ENCODE measurements around the gene LRRC14B.
"Not testable (repeated sequence)": the region's sequence is repeated elsewhere in the genome, so short reads cannot be mapped to it uniquely, and the experiment has no call there.

Gene LRRC14B

DNA sequence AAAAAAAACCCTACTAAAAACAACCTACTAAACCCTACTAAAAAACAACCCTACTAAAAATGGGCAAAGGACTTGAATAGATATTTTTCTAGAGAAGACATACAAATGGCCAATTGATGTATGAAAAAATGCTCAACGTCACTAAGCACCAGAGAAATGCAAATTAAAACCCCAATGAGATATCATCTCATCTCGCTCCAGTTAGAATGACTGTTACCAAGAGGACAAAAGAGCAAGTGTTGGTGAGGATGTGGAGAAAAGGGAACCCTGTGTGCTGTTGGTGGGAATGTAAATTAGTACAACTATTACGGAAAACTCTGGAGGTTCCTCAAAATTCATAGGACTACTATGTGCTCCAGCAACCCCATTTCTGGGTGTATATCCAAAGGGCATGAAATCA lies 37.6 kb downstream of the LRRC14B start:
- H3K9ac ChIP-seq (ENCODE audit: insufficient read length, low read depth) = no peak overlapping the region
- no peaks in the 10 kb centered on the region for H3K9me3 ChIP-seq (ENCODE audit: insufficient read depth, low read length)
- H3K36me3 ChIP-seq (ENCODE audit: insufficient read depth, insufficient read length, low read length) = peaks cover 82% of the 10 kb centered on the region
- DNase-seq (ENCODE audit: low read depth, low spot score) = no peak
- H3K4me1 ChIP-seq (ENCODE audit: insufficient read depth, insufficient read length) = no peaks in the 10 kb centered on the region
- no peak overlapping the region for H3K4me3 ChIP-seq (ENCODE audit: insufficient read length, low read depth)
- H3K27me3 ChIP-seq (ENCODE audit: insufficient read depth, insufficient read length) = no peaks in the 10 kb centered on the region
- no peak for TF ChIP-seq ZNF274 (IDR thresholded peaks at IDR 0.05; ENCODE audit: low read depth, low read length)

DNA sequence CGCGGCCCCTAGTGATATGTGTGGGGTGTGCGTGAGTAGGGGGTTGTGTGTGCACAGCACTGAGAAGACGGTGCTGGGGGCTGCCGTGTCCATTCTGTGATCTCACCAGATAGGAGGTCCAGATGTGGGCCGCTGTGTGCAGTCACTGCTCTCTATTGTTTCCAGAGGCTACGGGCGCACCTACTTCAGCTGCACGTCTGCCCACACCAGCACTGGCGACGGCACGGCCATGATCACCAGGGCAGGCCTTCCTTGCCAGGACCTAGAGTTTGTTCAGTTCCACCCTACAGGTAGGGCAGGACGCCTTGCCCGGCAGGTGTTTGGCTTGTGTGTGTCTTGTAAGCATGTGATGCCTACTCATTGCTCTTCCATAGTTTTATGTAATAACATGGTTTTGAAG lies 39.4 kb downstream of the LRRC14B start:
- TF ChIP-seq YY1 (IDR thresholded peaks at IDR 0.05; ENCODE audit: insufficient read depth, insufficient read length) (no peak), SUZ12 (IDR thresholded peaks at IDR 0.05; ENCODE audit: extremely low read depth, insufficient read depth, insufficient read length) (no peak), ZNF274 (IDR thresholded peaks at IDR 0.05; ENCODE audit: low read depth, low read length) (no peak)
- H3K4me1 ChIP-seq (ENCODE audit: insufficient read depth, insufficient read length) = no peaks in the 10 kb centered on the region
- no peak overlapping the region for H3K4me3 ChIP-seq (ENCODE audit: insufficient read length, low read depth)
- H3K9me3 ChIP-seq (ENCODE audit: insufficient read depth, low read length) = no peaks in the 10 kb centered on the region
- H3K36me3 ChIP-seq (ENCODE audit: insufficient read depth, insufficient read length, low read length) = peaks cover 76% of the 10 kb centered on the region
- no peaks in the 10 kb centered on the region for H3K27me3 ChIP-seq (ENCODE audit: insufficient read depth, insufficient read length)
- DNase-seq (ENCODE audit: low read depth, low spot score) = no peak
- no peak overlapping the region for H3K9ac ChIP-seq (ENCODE audit: insufficient read length, low read depth)

GRCh38 chr5:231661-232060 lies 40.4 kb downstream of the LRRC14B start:
- peaks cover 74% of the 10 kb centered on the region for H3K36me3 ChIP-seq (ENCODE audit: insufficient read depth, insufficient read length, low read length)
- H3K9me3 ChIP-seq (ENCODE audit: insufficient read depth, low read length) = no peaks in the 10 kb centered on the region
- no peaks in the 10 kb centered on the region for H3K27me3 ChIP-seq (ENCODE audit: insufficient read depth, insufficient read length)
- TF ChIP-seq SUZ12 (IDR thresholded peaks at IDR 0.05; ENCODE audit: extremely low read depth, insufficient read depth, insufficient read length) = no peak
- TF ChIP-seq ZNF274 (IDR thresholded peaks at IDR 0.05; ENCODE audit: low read depth, low read length) = no peak
- TF ChIP-seq YY1 (IDR thresholded peaks at IDR 0.05; ENCODE audit: insufficient read depth, insufficient read length) = no peak
- no peaks in the 10 kb centered on the region for H3K4me1 ChIP-seq (ENCODE audit: insufficient read depth, insufficient read length)
- H3K9ac ChIP-seq (ENCODE audit: insufficient read length, low read depth) = no peak overlapping the region
- no peak for DNase-seq (ENCODE audit: low read depth, low spot score)
- H3K4me3 ChIP-seq (ENCODE audit: insufficient read length, low read depth) = no peak overlapping the region

DNA sequence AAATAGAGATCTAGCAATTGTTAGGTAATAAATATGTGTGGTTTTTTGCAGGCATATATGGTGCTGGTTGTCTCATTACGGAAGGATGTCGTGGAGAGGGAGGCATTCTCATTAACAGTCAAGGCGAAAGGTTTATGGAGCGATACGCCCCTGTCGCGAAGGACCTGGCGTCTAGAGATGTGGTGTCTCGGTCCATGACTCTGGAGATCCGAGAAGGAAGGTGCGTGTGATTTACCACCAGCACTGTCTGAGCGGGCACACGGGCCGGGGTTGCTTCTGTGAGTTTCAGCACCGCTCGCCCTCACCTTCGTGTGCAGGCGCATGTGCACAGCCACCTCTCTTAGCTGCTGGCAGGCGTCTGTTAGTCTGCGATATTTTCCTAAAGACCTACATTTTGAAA lies 42.1 kb downstream of the LRRC14B start:
- not testable (repeated sequence) for H3K4me1 ChIP-seq (ENCODE audit: insufficient read depth, insufficient read length); DNase-seq (ENCODE audit: low read depth, low spot score); H3K9me3 ChIP-seq (ENCODE audit: insufficient read depth, low read length); H3K27me3 ChIP-seq (ENCODE audit: insufficient read depth, insufficient read length); H3K9ac ChIP-seq (ENCODE audit: insufficient read length, low read depth); H3K4me3 ChIP-seq (ENCODE audit: insufficient read length, low read depth)
- peaks cover 65% of the 10 kb centered on the region for H3K36me3 ChIP-seq (ENCODE audit: insufficient read depth, insufficient read length, low read length)

GRCh38 chr5:234450-234849 lies 43.2 kb downstream of the LRRC14B start:
- no peak for DNase-seq (ENCODE audit: low read depth, low spot score)
- no peaks in the 10 kb centered on the region for H3K27me3 ChIP-seq (ENCODE audit: insufficient read depth, insufficient read length)
- H3K36me3 ChIP-seq (ENCODE audit: insufficient read depth, insufficient read length, low read length) = peaks cover 62% of the 10 kb centered on the region
- TF ChIP-seq SUZ12 (IDR thresholded peaks at IDR 0.05; ENCODE audit: extremely low read depth, insufficient read depth, insufficient read length) = no peak
- TF ChIP-seq YY1 (IDR thresholded peaks at IDR 0.05; ENCODE audit: insufficient read depth, insufficient read length) = no peak
- no peak for TF ChIP-seq ZNF274 (IDR thresholded peaks at IDR 0.05; ENCODE audit: low read depth, low read length)
- no peak overlapping the region for H3K9ac ChIP-seq (ENCODE audit: insufficient read length, low read depth)
- H3K4me3 ChIP-seq (ENCODE audit: insufficient read length, low read depth) = no peak overlapping the region
- H3K9me3 ChIP-seq (ENCODE audit: insufficient read depth, low read length) = no peaks in the 10 kb centered on the region
- H3K4me1 ChIP-seq (ENCODE audit: insufficient read depth, insufficient read length) = no peaks in the 10 kb centered on the region

DNA sequence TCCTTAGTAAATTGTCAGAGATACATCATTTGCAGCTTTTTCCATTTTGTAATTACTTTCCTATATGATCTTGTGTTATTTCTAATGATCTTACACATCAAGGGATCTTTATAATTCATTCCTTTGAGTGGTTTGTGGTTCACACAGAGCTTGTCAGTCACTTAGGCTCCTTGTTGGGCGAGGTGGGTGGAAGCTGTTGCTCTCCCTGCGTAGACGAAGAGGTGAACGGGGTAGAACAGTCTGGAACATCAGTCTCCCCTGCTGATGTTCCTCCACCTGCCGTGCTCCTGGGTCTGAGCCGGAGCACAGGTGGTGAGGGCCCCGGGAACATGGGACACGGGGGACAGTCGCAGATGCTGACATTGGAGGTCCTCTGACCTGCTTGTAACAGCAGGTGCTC lies 44.2 kb downstream of the LRRC14B start:
- peaks cover 63% of the 10 kb centered on the region for H3K36me3 ChIP-seq (ENCODE audit: insufficient read depth, insufficient read length, low read length)

DNA sequence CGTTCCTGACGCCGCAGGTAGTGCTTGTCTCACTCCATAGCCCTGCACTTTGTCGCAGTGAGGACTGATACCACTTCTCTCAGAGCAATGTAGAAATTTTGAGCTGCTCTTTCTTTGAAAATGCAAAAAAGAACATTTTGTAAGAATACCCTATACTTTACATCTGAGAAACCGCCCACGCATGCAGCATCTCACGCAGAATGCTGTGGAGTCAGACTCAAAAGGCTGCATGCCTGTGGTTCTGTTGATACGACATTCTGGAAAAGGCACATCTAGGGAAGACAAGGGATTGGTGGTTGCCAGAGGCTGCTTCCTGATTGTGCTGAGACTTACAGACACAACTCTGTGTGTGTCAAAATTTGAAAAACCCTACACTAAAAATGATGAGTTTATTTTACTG lies 46.6 kb downstream of the LRRC14B start:
- H3K9me3 ChIP-seq (ENCODE audit: insufficient read depth, low read length) = peaks cover 14% of the 10 kb centered on the region; the same call in 1 of the 2 replicates
- H3K4me1 ChIP-seq (ENCODE audit: insufficient read depth, insufficient read length); H3K27me3 ChIP-seq (ENCODE audit: insufficient read depth, insufficient read length); H3K4me3 ChIP-seq (ENCODE audit: insufficient read length, low read depth); DNase-seq (ENCODE audit: low read depth, low spot score); H3K9ac ChIP-seq (ENCODE audit: insufficient read length, low read depth): not testable (repeated sequence)
- peaks cover 66% of the 10 kb centered on the region for H3K36me3 ChIP-seq (ENCODE audit: insufficient read depth, insufficient read length, low read length)

More for the DNA sequence above, 44.2 kb downstream of the LRRC14B start:
- H3K27me3 ChIP-seq (ENCODE audit: insufficient read depth, insufficient read length); H3K9me3 ChIP-seq (ENCODE audit: insufficient read depth, low read length); DNase-seq (ENCODE audit: low read depth, low spot score); H3K4me1 ChIP-seq (ENCODE audit: insufficient read depth, insufficient read length); H3K9ac ChIP-seq (ENCODE audit: insufficient read length, low read depth); H3K4me3 ChIP-seq (ENCODE audit: insufficient read length, low read depth): not testable (repeated sequence)

DNA sequence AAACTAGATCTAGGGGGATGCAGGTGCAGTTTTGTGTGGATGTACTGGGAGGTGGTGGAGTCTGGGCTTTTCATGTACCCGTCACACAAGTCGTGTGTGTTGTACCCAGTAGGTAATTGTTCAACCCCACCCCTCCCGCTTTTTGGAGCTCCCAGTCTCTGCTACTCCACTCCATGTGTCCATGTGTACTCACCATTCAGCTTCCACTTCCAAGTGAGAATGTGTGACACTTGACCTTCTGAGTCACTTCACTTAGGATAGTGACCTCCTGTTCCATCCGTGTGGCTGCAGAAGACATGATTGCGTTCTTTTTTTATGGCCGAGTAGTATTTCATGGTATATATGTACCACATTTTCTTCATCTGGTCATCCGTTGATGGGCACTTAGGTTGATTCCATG lies 49.3 kb downstream of the LRRC14B start:
- H3K4me1 ChIP-seq (ENCODE audit: insufficient read depth, insufficient read length); H3K27me3 ChIP-seq (ENCODE audit: insufficient read depth, insufficient read length); DNase-seq (ENCODE audit: low read depth, low spot score); H3K9ac ChIP-seq (ENCODE audit: insufficient read length, low read depth); H3K4me3 ChIP-seq (ENCODE audit: insufficient read length, low read depth): not testable (repeated sequence)
- peaks cover 62% of the 10 kb centered on the region for H3K36me3 ChIP-seq (ENCODE audit: insufficient read depth, insufficient read length, low read length)
- peaks cover 14% of the 10 kb centered on the region; the same call in 1 of the 2 replicates for H3K9me3 ChIP-seq (ENCODE audit: insufficient read depth, low read length)

DNA sequence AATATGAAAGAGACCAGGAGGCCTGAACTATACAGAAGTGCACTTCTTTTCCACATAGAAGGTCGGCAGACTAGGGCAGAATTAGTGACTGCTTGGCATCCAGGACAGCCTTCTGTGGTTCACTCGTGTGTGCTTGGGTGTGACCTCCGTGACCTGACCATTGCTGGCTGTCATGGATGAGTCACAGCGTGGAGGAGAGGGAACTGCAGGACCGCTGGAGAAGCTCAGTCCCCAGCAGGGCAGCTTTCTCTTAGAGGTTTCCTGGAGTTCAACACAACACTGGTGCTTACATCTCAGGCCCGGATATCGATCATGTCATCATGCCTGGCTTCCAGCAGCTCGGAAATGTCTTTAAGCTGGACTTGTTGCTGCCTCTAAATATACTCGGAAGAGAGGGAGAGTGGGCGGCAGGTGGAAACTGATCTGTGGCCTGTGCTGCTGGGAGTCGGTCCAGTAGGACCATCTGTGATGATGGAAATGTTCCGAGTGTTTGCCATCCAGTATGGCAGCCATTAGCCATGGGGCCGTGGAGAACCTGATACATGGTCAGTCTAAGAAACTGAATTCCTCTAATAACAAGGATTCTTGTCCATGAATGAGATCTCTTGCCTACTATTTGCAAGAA lies 49.9 kb downstream of the LRRC14B start:
- H3K9me3 ChIP-seq (ENCODE audit: insufficient read depth, low read length) = peaks cover 14% of the 10 kb centered on the region; the same call in 1 of the 2 replicates
- not testable (repeated sequence) for DNase-seq (ENCODE audit: low read depth, low spot score); H3K4me3 ChIP-seq (ENCODE audit: insufficient read length, low read depth); H3K9ac ChIP-seq (ENCODE audit: insufficient read length, low read depth); H3K27me3 ChIP-seq (ENCODE audit: insufficient read depth, insufficient read length); H3K4me1 ChIP-seq (ENCODE audit: insufficient read depth, insufficient read length)
- peaks cover 61% of the 10 kb centered on the region for H3K36me3 ChIP-seq (ENCODE audit: insufficient read depth, insufficient read length, low read length)

DNA sequence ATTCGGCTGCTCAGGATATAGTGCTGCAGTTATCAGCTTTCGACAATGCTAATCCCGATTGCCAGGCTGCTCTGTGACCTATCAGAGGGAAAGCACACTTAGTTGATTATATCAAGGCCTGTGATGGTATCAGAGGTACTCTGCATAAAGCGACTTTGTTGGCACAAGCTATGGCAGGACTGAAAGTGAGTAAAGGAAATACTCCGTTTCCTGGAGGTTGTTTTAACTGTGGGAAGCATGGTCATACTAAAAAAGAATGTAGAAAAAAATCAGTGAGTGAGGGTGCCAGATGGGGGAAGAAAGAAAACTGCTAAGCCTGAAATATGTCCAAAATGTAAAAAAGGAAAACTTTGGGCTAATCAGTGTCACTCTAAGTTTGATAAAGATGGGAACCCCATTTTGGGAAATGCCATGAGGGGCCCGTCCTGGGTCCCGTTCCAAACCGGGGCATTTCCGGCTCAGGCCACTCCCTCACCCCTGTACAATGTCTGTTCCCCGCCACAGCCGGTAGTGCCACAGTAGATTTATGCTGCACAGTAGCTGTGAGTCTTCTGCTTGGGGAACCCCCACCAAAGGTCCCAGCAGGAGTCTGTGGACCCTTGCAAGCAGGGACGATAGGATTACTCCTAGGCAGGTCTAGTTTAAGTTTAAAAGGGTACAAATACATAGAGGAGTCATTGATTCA lies 52.5 kb downstream of the LRRC14B start:
- H3K4me3 ChIP-seq (ENCODE audit: insufficient read length, low read depth); H3K9ac ChIP-seq (ENCODE audit: insufficient read length, low read depth); DNase-seq (ENCODE audit: low read depth, low spot score); H3K27me3 ChIP-seq (ENCODE audit: insufficient read depth, insufficient read length); H3K4me1 ChIP-seq (ENCODE audit: insufficient read depth, insufficient read length): not testable (repeated sequence)
- H3K9me3 ChIP-seq (ENCODE audit: insufficient read depth, low read length) = peaks cover 14% of the 10 kb centered on the region; the same call in 1 of the 2 replicates
- peaks cover 65% of the 10 kb centered on the region for H3K36me3 ChIP-seq (ENCODE audit: insufficient read depth, insufficient read length, low read length)

DNA sequence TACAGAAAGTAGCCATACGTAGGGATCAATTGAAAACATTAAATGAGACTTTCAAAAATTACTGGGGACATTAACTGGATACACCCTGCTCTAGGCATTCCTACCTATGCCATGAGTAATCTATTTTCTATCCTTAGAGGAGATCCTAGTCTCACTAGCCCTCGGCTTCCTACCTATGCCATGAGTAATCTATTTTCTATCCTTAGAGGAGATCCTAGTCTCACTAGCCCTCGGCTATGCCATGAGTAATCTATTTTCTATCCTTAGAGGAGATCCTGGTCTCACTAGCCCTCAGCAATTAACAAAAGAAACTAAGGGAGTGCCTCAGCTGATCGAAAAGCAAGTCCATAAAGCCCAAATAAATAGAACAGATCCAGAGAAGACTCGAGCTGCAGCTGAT lies 54.4 kb downstream of the LRRC14B start:
- DNase-seq (ENCODE audit: low read depth, low spot score); H3K4me1 ChIP-seq (ENCODE audit: insufficient read depth, insufficient read length); H3K9ac ChIP-seq (ENCODE audit: insufficient read length, low read depth); H3K4me3 ChIP-seq (ENCODE audit: insufficient read length, low read depth); H3K27me3 ChIP-seq (ENCODE audit: insufficient read depth, insufficient read length): not testable (repeated sequence)
- peaks cover 64% of the 10 kb centered on the region for H3K36me3 ChIP-seq (ENCODE audit: insufficient read depth, insufficient read length, low read length)
- peaks cover 11% of the 10 kb centered on the region; the same call in 1 of the 2 replicates for H3K9me3 ChIP-seq (ENCODE audit: insufficient read depth, low read length)

All from NT2/D1 (cell line).